ENCODE measurements around the gene EXOC5.

GRCh38 chr14:57161583-57162234, 107.0 kb downstream of the EXOC5 start:
- TF ChIP-seq USF1 (CRISPR knock-in tag; IDR thresholded peaks at IDR 0.05), result no peak
- no peak for TF ChIP-seq CTCF (IDR thresholded peaks at IDR 0.05)
- TF ChIP-seq JUN (CRISPR knock-in tag; IDR thresholded peaks at IDR 0.05), result no peak
- TF ChIP-seq ZNF423 (CRISPR knock-in tag; IDR thresholded peaks at IDR 0.05), result no peak
- no peak for TF ChIP-seq FOXJ3 (CRISPR knock-in tag; IDR thresholded peaks at IDR 0.05; ENCODE audit: borderline replicate concordance)
- no peak for TF ChIP-seq CREM (CRISPR knock-in tag; IDR thresholded peaks at IDR 0.05)
- no peak for TF ChIP-seq ZNF532 (CRISPR knock-in tag; IDR thresholded peaks at IDR 0.05; ENCODE audit: borderline replicate concordance)
- no peak for TF ChIP-seq USF2 (CRISPR knock-in tag; IDR thresholded peaks at IDR 0.05)
- no peak for TF ChIP-seq MAX (CRISPR knock-in tag; IDR thresholded peaks at IDR 0.05)
